ENCODE results near the gene SV2C. TPM values are rescaled to one million over a fixed set of nuclear protein-coding genes. Genes with fewer than 3 reads are reported as not detected.

The SV2C gene
- total RNA-seq, 1 donor from 2014 or later, result not detected

- Mint-ChIP-seq H3K4me1 (peaks cover 5% of the 10 kb centered on the region), H3K36me3 (ENCODE audit: low read depth) (no peaks in the 10 kb centered on the region), H3K27ac (no peak overlapping the region), H3K9me3 (no peaks in the 10 kb centered on the region), H3K27me3 (no peaks in the 10 kb centered on the region), H3K4me3 (no peak overlapping the region)
- POLR2A ChIA-PET, result no interaction called here
- CTCF ChIA-PET, result no interaction called here
- DNase-seq (no peak), ATAC-seq (ENCODE audit: low read depth) (no peak)
- TF ChIP-seq CTCF (IDR thresholded peaks at IDR 0.05), result no peak
- intact Hi-C loops (cut with micrococcal nuclease), result no loop called here
These were observed 296.7 kb downstream of the SV2C start for GRCh38 chr5:76379855-76380254.

- no peak for DNase-seq
- CTCF ChIA-PET, result no interaction called here
- POLR2A ChIA-PET, result no interaction called here
- Mint-ChIP-seq H3K4me1 (peaks cover 5% of the 10 kb centered on the region), H3K4me3 (no peak overlapping the region), H3K27me3 (no peaks in the 10 kb centered on the region), H3K36me3 (ENCODE audit: low read depth) (no peaks in the 10 kb centered on the region), H3K27ac (no peak overlapping the region), H3K9me3 (no peaks in the 10 kb centered on the region)
- intact Hi-C loops (cut with micrococcal nuclease), result no loop called here
- no peak for TF ChIP-seq CTCF (IDR thresholded peaks at IDR 0.05)
- ATAC-seq (ENCODE audit: low read depth), result no peak
These were observed 297.3 kb downstream of the SV2C start for GRCh38 chr5:76380346-76381066.

GRCh38 chr5:76383126-76383832 is 300.1 kb downstream of the SV2C start:
- Mint-ChIP-seq H3K27ac (no peak overlapping the region), H3K9me3 (no peaks in the 10 kb centered on the region), H3K4me1 (peaks cover 5% of the 10 kb centered on the region), H3K27me3 (no peaks in the 10 kb centered on the region), H3K4me3 (no peak overlapping the region), H3K36me3 (ENCODE audit: low read depth) (no peaks in the 10 kb centered on the region)
- ATAC-seq (ENCODE audit: low read depth) (no peak), DNase-seq (no peak)
- CTCF ChIA-PET, result interaction anchor here (1.5 kb wide), 1 partner anchor 19 kb away, joined by 3 read pairs; no protein-coding TSS in a partner anchor
- POLR2A ChIA-PET, result no interaction called here
- no peak for TF ChIP-seq CTCF (IDR thresholded peaks at IDR 0.05)
- intact Hi-C loops (cut with micrococcal nuclease), result no loop called here

- TF ChIP-seq CTCF (IDR thresholded peaks at IDR 0.05), result no peak
- ChIA-PET CTCF (interaction anchor here (1.5 kb wide), 1 partner anchor 18 kb away, joined by 3 read pairs; no protein-coding TSS in a partner anchor), POLR2A (no interaction called here)
- H3K27me3 Mint-ChIP-seq, result peaks cover 5% of the 10 kb centered on the region
- peaks cover 4% of the 10 kb centered on the region for H3K4me1 Mint-ChIP-seq
- H3K4me3 Mint-ChIP-seq, result no peak overlapping the region
- intact Hi-C loops (cut with micrococcal nuclease), result no loop called here
- no peak for DNase-seq
- no peaks in the 10 kb centered on the region for H3K9me3 Mint-ChIP-seq
- no peak for ATAC-seq (ENCODE audit: low read depth)
- H3K27ac Mint-ChIP-seq, result no peak overlapping the region
- no peaks in the 10 kb centered on the region for H3K36me3 Mint-ChIP-seq (ENCODE audit: low read depth)
These were observed 301.0 kb downstream of the SV2C start for GRCh38 chr5:76384189-76384588.

- H3K4me3 Mint-ChIP-seq, result no peak overlapping the region
- no peaks in the 10 kb centered on the region for H3K9me3 Mint-ChIP-seq
- DNase-seq (no peak), ATAC-seq (ENCODE audit: low read depth) (no peak)
- intact Hi-C loops (cut with micrococcal nuclease), result no loop called here
- no peak overlapping the region for H3K27ac Mint-ChIP-seq
- H3K27me3 Mint-ChIP-seq, result peaks cover 6% of the 10 kb centered on the region
- no peaks in the 10 kb centered on the region for H3K36me3 Mint-ChIP-seq (ENCODE audit: low read depth)
- POLR2A ChIA-PET, result no interaction called here
- CTCF ChIA-PET, result interaction anchor here (1.5 kb wide), 1 partner anchor 17 kb away, joined by 3 read pairs; no protein-coding TSS in a partner anchor
- H3K4me1 Mint-ChIP-seq, result no peaks in the 10 kb centered on the region
- no peak for TF ChIP-seq CTCF (IDR thresholded peaks at IDR 0.05)
These were observed 301.5 kb downstream of the SV2C start for GRCh38 chr5:76384705-76385104.

Measured in activated B cell treated with CpG ODN at 0.5 μM for 24 hours (primary cell).